IMR-90 (cell line): ENCODE measurements around the gene EDEM1. TPM values are rescaled to one million over a fixed set of nuclear protein-coding genes. Genes with fewer than 3 reads are reported as not detected.
A peak's percentile ranks its signal among the peaks of the same experiment; 100 is the strongest.

Source experiments
- CHD1 ChIP-seq: IDR thresholded peaks from 2 replicates; pipeline ENCODE4 v1.6.1; 2012; ENCODE audit warnings: low read depth, low read length, improper control_type of control experiment
- CTCF ChIP-seq: conservative IDR thresholded peaks from 2 replicates; pipeline ENCODE4 v1.5.1; 2012; ENCODE audit warnings: mild to moderate bottlenecking, low read depth, low read length, improper control_type of control experiment
- FOS ChIP-seq: fragments of 150-350 bp; IDR thresholded peaks from 2 replicates; pipeline ENCODE4 v1.6.1; 2016; ENCODE audit warnings: low read depth, low read length
- MAFK ChIP-seq: IDR thresholded peaks from 2 replicates; pipeline ENCODE4 v1.6.1; 2012; ENCODE audit warnings: low read depth, low read length, improper control_type of control experiment
- MXI1 ChIP-seq: IDR thresholded peaks from 2 replicates; pipeline ENCODE4 v1.6.1; 2012; ENCODE audit warnings: low read depth, mild to moderate bottlenecking, low read length, moderate library complexity, borderline replicate concordance
- POLR2A ChIP-seq: IDR thresholded peaks from 2 replicates; pipeline ENCODE4 v1.6.1; 2012; ENCODE audit warnings: mild to moderate bottlenecking, low read depth, low read length
- polyA plus RNA-seq, 3 experiments: library from polyadenylated mRNA; depleted of rRNA; stranded (reverse); fragments of >200 nt; gene quantifications; 2 replicates each; pipeline ENCODE4 v1.2.3, GENCODE V29; 2012; ENCODE audit warnings: low replicate concordance in 1 of 3
- total RNA-seq: library from RNA; depleted of rRNA; stranded (reverse); fragments of >200 nt; gene quantifications from 2 replicates; pipeline ENCODE4 v1.2.3, GENCODE V29; 2012

EDEM1 gene
- total and polyA plus RNA-seq, 2 of the 4 experiments (the other 2 are of a cell fraction) = 23.5 to 27.0 TPM

- no peak for TF ChIP-seq CTCF
- TF ChIP-seq MAFK = no peak
- peak; percentile 36; the same call in 1 of the 2 replicates for TF ChIP-seq MXI1
- TF ChIP-seq CHD1 = 0 out of 2 replicates have a peak, but pooled peaks have one; percentile 18
- TF ChIP-seq FOS = no peak
- TF ChIP-seq POLR2A = peak; percentile 86
These were observed at the start of gene EDEM1 (continued) for GRCh38 chr3:5187156-5187919.
